Parathyroid adenoma (tissue), 2 donors: ENCODE data around the gene CCDC13.

Experiments used
- H2AFZ ChIP-seq: fragments of 300-600 bp; sonication (generic); one replicate; pipeline ENCODE4 v1.7.0; 2017; ENCODE audit warnings: antibody characterized with exemption, mild to moderate bottlenecking
- H3K27ac ChIP-seq: fragments of 300-600 bp; sonication (generic); one replicate; pipeline ENCODE4 v1.7.0; 2017
- H3K27me3 ChIP-seq: fragments of 300-600 bp; sonication (generic); one replicate; pipeline ENCODE4 v1.7.0; 2017; ENCODE audit warnings: low read length; ENCODE audit not compliant: control insufficient read depth, insufficient read depth
- H3K36me3 ChIP-seq: fragments of 300-600 bp; sonication (generic); one replicate; pipeline ENCODE4 v1.7.0; 2017; ENCODE audit warnings: low read length; ENCODE audit not compliant: control insufficient read depth, insufficient read depth
- H3K4me1 ChIP-seq: fragments of 300-600 bp; sonication (generic); one replicate; pipeline ENCODE4 v1.7.0; 2017; ENCODE audit warnings: control low read depth
- H3K4me2 ChIP-seq: fragments of 300-600 bp; sonication (generic); one replicate; pipeline ENCODE4 v1.7.0; 2017; ENCODE audit warnings: low read length
- H3K4me3 ChIP-seq: fragments of 300-600 bp; sonication (generic); one replicate; pipeline ENCODE4 v1.7.0; 2017; ENCODE audit warnings: low read depth, low read length
- H3K79me2 ChIP-seq: fragments of 300-600 bp; sonication (generic); one replicate; pipeline ENCODE4 v1.7.0; 2017; ENCODE audit warnings: control low read depth
- H3K9ac ChIP-seq: fragments of 300-600 bp; sonication (generic); one replicate; pipeline ENCODE4 v1.7.0; 2017; ENCODE audit warnings: mild to moderate bottlenecking
- H3K9me3 ChIP-seq: fragments of 300-600 bp; sonication (generic); one replicate; pipeline ENCODE4 v1.7.0; 2017; ENCODE audit warnings: low read length; ENCODE audit not compliant: control insufficient read depth
- TF ChIP-seq, protein P1 (sequence below): fragments of 300-600 bp; sonication (generic); IDR thresholded peaks from one replicate; pipeline ENCODE4 v1.7.0; 2017; ENCODE audit warnings: antibody characterized with exemption, mild to moderate bottlenecking
- donor health status: primary hyperparathyroidism.

Gene CCDC13

DNA sequence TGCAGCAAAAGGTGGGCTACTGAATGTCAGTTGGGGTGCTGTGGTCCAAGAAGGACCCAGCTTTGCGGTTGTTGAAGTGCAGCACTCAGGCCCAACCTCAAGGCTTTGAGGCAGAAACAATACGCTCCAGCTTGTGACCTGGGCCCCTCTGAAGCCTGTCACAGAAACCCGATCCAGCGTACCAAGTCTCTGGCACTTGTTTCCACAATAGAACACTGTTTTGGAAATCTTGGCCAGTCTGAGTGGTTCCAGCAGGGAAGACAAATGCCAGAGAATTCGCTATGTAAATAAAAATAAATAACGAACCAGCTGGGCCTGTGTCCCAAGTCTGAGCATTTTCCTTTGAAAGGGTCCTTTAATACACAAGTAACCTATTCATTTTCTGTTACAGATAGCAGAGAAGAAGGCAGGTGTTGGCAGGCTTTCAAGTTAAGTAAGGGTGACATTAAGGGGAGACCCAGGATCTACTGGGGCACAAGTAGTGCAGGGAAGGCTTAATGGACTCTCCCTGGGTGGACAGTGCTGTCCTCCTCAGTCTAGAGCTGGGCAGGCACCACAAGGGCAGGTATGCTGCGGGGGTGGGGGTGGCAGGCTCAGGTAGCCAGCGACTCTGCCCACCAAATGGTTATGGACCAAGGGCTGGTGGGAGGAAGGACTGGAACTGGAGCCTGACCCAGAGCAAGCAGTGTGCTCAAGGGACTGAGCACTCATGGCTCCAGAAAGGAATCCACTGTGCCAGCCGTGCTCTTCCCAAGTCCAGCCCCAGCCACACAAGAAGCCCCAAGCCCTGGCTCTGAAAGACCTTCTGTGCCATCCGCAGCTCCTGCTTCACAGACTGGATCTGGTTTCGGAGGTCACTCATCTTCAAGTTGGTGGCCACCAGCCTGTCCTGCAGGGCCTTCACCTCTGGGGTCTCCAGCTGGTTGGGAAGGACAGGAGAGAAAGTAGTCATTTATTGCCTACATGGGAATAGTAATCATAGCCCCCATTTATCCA is 26.3 kb downstream of the CCDC13 start:
- TF ChIP-seq, protein P1, sequence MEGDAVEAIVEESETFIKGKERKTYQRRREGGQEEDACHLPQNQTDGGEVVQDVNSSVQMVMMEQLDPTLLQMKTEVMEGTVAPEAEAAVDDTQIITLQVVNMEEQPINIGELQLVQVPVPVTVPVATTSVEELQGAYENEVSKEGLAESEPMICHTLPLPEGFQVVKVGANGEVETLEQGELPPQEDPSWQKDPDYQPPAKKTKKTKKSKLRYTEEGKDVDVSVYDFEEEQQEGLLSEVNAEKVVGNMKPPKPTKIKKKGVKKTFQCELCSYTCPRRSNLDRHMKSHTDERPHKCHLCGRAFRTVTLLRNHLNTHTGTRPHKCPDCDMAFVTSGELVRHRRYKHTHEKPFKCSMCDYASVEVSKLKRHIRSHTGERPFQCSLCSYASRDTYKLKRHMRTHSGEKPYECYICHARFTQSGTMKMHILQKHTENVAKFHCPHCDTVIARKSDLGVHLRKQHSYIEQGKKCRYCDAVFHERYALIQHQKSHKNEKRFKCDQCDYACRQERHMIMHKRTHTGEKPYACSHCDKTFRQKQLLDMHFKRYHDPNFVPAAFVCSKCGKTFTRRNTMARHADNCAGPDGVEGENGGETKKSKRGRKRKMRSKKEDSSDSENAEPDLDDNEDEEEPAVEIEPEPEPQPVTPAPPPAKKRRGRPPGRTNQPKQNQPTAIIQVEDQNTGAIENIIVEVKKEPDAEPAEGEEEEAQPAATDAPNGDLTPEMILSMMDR, result no peak
- Histone ChIP-seq H3K36me3 (no peaks in the 10 kb centered on the region), H2AFZ (peak overlapping the region; percentile 50), H3K4me2 (no peak overlapping the region), H3K9me3 (no peaks in the 10 kb centered on the region), H3K9ac (no peak overlapping the region), H3K4me1 (peaks cover 18% of the 10 kb centered on the region), H3K79me2 (no peaks in the 10 kb centered on the region), H3K27me3 (no peaks in the 10 kb centered on the region), H3K4me3 (no peak overlapping the region), H3K27ac (peak overlapping the region; percentile 96)

DNA sequence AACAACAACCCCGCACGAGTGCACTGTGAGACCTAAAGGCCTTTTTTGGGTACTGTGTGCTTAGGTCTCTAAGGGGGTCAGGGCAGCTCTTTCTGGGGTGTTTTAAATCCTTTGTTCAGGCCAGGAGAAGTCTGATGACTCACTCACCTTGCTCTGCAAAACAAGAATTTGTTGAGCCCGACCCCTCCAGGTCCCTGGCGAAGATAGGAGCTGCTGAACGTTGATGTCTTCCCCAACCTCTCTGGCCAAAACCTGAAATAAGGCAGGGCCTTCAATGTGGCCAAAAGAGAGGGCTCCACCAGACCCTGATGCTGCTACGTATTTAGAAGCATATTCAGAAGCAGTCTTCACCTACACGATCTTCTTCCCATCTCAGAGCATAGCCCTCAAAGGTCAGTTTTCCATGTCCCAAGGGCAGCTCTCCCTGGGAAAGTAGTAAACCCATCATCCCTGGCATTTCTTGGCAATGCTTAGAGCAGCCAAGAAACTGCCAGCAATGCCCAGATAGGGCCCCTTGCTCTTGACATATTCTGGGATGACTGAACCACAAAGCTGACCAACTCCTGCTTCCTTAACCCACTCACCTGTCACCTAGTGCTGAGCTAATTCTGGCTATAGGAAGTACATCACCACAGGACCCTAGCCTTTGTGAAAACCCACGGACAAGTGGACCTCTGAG is 27.1 kb downstream of the CCDC13 start:
- Histone ChIP-seq H3K4me3 (no peak overlapping the region), H2AFZ (peak overlapping the region; percentile 50), H3K27me3 (no peaks in the 10 kb centered on the region), H3K4me2 (no peak overlapping the region), H3K9ac (no peak overlapping the region), H3K4me1 (peaks cover 18% of the 10 kb centered on the region), H3K27ac (peak overlapping the region; percentile 96), H3K9me3 (no peaks in the 10 kb centered on the region), H3K79me2 (no peaks in the 10 kb centered on the region), H3K36me3 (no peaks in the 10 kb centered on the region)
- TF ChIP-seq, protein P1, result no peak

DNA sequence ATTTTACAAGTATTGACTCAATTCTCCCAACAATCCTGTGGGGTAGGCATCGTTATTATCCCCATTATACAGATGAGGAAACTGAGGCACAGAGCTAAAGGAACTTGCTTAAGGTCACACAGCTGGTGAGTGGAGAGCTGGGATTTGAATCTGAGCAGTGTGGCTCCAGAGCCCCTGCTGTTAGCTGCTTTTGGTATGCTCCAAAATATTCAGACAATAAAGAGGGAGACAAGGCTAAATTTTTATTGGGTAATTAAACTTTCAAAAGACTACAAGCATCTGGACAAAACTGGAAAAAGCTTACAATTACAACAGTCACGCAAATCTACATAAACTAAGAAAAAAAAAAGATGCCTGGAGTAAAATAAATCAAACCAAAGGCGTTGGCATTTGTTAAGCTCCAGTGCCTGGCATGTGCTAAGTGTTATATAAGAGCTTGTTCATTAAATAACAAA is 27.7 kb downstream of the CCDC13 start:
- H3K79me2 ChIP-seq, result no peaks in the 10 kb centered on the region
- H2AFZ ChIP-seq, result no peak overlapping the region
- H3K27ac ChIP-seq, result peak overlapping the region; percentile 96
- H3K36me3 ChIP-seq, result no peaks in the 10 kb centered on the region
- H3K9me3 ChIP-seq, result no peaks in the 10 kb centered on the region
- no peak overlapping the region for H3K4me3 ChIP-seq
- TF ChIP-seq, protein P1, result no peak
- H3K4me2 ChIP-seq, result no peak overlapping the region
- H3K9ac ChIP-seq, result no peak overlapping the region
- H3K4me1 ChIP-seq, result peaks cover 18% of the 10 kb centered on the region
- no peaks in the 10 kb centered on the region for H3K27me3 ChIP-seq

DNA sequence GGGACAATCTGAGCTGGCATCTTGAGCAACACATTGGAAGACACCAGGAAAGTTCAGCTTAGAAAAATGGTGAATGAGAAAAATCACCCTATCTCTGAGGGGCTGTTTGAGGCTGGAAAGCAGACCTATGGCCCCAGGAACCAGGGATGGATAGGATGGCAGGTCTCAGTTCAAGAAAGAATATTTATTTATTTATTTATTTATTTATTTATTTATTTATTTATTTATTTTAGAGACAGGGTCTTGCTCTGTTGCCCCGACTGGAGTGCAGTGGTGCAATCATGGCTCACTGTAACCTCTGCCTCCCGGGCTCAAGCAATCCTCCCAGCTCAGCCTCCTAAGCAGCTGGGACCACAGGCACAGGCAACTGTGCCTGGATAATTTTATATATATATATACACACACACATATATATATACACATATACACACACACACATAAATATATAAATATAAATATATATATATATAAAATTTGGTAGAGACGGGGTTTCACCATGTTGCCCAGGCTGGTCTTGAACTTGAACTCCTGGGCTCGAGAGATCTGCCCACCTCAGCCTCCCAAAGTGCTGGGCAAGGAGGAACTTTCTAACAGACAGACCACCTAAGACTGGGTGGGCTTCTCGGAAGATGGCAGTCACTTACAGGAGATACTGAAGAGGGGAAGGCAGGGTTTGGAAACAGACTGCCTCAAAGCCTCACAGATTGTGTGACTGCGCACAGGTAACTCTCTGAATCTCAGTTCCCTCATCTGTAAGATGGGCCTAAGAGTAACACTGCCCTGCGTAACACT is 29.7 kb downstream of the CCDC13 start:
- Histone ChIP-seq H3K4me2 (no peak overlapping the region), H3K9ac (no peak overlapping the region), H3K9me3 (no peaks in the 10 kb centered on the region), H3K36me3 (no peaks in the 10 kb centered on the region), H3K27ac (no peak overlapping the region), H2AFZ (no peak overlapping the region), H3K27me3 (no peaks in the 10 kb centered on the region), H3K79me2 (no peaks in the 10 kb centered on the region), H3K4me3 (no peak overlapping the region), H3K4me1 (peaks cover 18% of the 10 kb centered on the region)
- TF ChIP-seq, protein P1, result no peak
